Activated naive CD8-positive, alpha-beta T cell treated with anti-CD3 and anti-CD28 coated beads, Interleukin-2, amount 50 U/mL, for 24 hours (primary cell): Measurements from ENCODE around the gene GRM4.

Experiments
- ATAC-seq: fragments of 150-1000 bp; cut with Tn5 transposase; one replicate; pipeline ENCODE4 v1.10.0; 2021
- DNase-seq: peaks from one replicate; pipeline ENCODE4 v3.0.0; 2021
- H3K27ac Mint-ChIP-seq: one replicate; pipeline ENCODE4 v1.8.0; 2021; ENCODE audit warnings: mild to moderate bottlenecking, mixed read lengths
- H3K27me3 Mint-ChIP-seq: one replicate; pipeline ENCODE4 v1.8.0; 2021; ENCODE audit warnings: mixed read lengths
- H3K36me3 Mint-ChIP-seq: one replicate; pipeline ENCODE4 v1.8.0; 2021; ENCODE audit warnings: low read depth, mixed read lengths
- H3K4me1 Mint-ChIP-seq: one replicate; pipeline ENCODE4 v1.8.0; 2021; ENCODE audit warnings: mixed read lengths
- H3K4me3 Mint-ChIP-seq: one replicate; pipeline ENCODE4 v1.8.0; 2021; ENCODE audit warnings: mild to moderate bottlenecking, moderate library complexity, mixed read lengths
- H3K9me3 Mint-ChIP-seq: one replicate; pipeline ENCODE4 v1.8.0; 2021; ENCODE audit warnings: mixed read lengths

GRM4 gene

DNA sequence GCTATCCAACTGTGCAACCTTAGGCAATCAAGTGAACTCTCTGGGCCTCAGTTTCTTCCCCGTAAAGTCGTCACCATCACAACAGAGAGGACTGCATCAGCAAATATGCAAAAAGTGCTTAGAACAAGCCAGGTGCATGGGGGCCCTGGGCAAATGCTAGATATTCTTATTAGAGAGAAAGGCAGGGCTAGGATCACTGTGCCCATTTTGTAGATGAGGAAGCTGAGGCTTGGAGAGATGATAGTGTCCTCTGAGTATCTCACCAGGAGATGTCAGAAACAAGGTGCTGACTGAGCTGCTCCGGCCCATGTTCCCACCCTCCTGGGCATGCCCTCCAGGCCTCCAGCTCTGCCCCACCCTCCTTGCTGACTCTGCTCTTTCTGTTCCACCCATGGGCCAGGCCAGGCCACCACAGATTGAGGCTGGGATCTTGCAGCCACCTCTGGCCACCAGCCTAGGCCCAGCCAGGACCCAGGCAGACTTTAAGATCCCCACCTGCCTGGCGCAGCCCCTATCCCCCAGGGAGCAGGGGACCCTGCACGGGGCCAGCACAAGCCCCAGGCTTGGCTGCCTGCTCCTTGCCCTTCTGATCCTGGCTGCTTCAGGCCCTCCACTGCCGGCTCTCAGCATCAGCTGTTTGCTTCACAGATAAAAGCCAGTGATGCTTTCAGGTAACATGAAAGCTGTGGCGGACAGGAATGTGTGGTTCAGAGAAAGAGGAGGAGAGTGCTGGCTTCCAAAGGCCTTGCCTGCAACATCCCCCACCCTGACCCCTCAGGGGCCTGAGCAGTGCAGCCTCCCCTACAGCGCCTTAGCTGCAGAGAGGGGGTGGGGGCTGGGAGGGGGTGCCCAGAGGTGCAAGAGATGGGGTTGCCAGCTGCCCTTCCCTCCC is 47.6 kb downstream of the GRM4 start:
- Mint-ChIP-seq H3K4me1 (no peaks in the 10 kb centered on the region), H3K27ac (no peak overlapping the region)
- no peak for ATAC-seq

DNA sequence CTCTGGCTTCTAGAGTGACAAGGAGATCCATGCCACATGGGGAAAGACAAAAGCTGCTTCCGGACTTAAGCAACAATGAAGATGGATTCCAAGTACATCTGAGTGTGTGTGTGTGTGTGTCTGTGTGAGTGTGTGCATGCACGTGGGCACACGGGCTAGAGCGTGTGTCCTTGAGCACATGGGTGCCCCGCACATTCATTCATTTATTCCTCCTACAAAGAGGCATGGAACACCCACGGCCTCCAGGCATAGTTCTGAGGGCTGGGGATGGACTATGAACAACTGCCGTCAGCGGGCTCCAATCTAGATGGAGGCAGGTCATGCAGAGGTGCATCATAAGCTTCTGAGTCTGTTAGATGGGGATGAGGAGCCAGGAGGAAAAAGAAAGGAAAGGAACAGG is 49.1 kb downstream of the GRM4 start:
- Mint-ChIP-seq H3K4me1 (no peaks in the 10 kb centered on the region), H3K4me3 (no peak overlapping the region), H3K9me3 (no peaks in the 10 kb centered on the region), H3K27ac (no peak overlapping the region), H3K27me3 (peaks cover 20% of the 10 kb centered on the region), H3K36me3 (no peaks in the 10 kb centered on the region)
- ATAC-seq (no peak), DNase-seq (no peak)

More for the DNA sequence above, 47.6 kb downstream of the GRM4 start:
- no peak for DNase-seq
- Mint-ChIP-seq H3K27me3 (peaks cover 20% of the 10 kb centered on the region), H3K9me3 (no peaks in the 10 kb centered on the region), H3K36me3 (no peaks in the 10 kb centered on the region), H3K4me3 (no peak overlapping the region)

GRCh38 chr6:34096193-34096592 is 49.7 kb downstream of the GRM4 start:
- Mint-ChIP-seq H3K4me3 (no peak overlapping the region), H3K36me3 (no peaks in the 10 kb centered on the region), H3K4me1 (no peaks in the 10 kb centered on the region), H3K9me3 (no peaks in the 10 kb centered on the region), H3K27ac (no peak overlapping the region), H3K27me3 (peaks cover 20% of the 10 kb centered on the region)
- no peak for DNase-seq
- ATAC-seq: no peak

DNA sequence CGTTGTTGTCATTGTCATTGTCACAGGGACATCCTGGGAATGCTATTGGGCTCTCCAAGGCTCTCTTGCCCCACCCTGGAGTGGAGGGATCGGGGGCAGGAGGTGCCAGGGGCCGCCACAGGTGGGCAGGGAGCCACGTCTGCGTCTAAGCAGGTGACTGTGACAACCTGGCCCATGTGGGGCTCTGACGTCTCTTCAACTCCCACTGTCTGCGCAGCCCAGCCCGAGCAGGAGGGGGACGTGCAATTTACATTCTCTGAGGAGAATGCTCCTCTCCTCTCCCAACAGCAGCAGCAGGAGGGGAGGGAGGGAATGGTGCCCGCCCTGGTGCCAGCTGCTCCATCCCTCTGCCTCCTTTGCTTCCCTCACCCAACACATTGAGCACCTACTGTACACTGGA is 50.1 kb downstream of the GRM4 start:
- Mint-ChIP-seq H3K27ac (no peak overlapping the region), H3K9me3 (no peaks in the 10 kb centered on the region), H3K27me3 (peaks cover 20% of the 10 kb centered on the region), H3K4me1 (no peaks in the 10 kb centered on the region), H3K36me3 (no peaks in the 10 kb centered on the region), H3K4me3 (no peak overlapping the region)
- ATAC-seq (no peak), DNase-seq (no peak)

DNA sequence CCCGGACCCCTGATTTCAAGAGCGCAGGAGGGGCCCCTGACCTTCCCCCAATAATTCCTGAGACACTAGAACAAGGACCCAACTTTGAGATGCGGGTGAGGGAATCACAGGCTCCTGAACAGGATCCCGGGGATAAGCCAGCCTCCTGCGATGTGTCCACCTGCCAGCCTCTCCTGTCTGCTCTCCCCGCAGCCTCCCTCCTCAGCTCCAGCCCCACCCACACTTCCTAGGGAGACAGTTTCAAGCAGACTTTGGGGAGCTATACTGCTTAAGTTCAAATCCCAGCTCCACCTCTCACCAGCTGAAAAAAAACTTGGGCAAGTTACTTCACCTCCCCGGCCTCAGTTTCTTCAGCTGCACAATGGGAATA is 50.8 kb downstream of the GRM4 start:
- Mint-ChIP-seq H3K9me3 (no peaks in the 10 kb centered on the region), H3K27me3 (peaks cover 20% of the 10 kb centered on the region), H3K36me3 (no peaks in the 10 kb centered on the region), H3K4me1 (no peaks in the 10 kb centered on the region), H3K27ac (no peak overlapping the region), H3K4me3 (no peak overlapping the region)
- no peak for DNase-seq
- ATAC-seq: no peak

GRCh38 chr6:34094474-34095135 is 51.3 kb downstream of the GRM4 start:
- Mint-ChIP-seq H3K9me3 (no peaks in the 10 kb centered on the region), H3K27me3 (peaks cover 20% of the 10 kb centered on the region), H3K27ac (no peak overlapping the region), H3K36me3 (no peaks in the 10 kb centered on the region), H3K4me3 (no peak overlapping the region), H3K4me1 (no peaks in the 10 kb centered on the region)
- no peak for ATAC-seq
- DNase-seq: no peak

DNA sequence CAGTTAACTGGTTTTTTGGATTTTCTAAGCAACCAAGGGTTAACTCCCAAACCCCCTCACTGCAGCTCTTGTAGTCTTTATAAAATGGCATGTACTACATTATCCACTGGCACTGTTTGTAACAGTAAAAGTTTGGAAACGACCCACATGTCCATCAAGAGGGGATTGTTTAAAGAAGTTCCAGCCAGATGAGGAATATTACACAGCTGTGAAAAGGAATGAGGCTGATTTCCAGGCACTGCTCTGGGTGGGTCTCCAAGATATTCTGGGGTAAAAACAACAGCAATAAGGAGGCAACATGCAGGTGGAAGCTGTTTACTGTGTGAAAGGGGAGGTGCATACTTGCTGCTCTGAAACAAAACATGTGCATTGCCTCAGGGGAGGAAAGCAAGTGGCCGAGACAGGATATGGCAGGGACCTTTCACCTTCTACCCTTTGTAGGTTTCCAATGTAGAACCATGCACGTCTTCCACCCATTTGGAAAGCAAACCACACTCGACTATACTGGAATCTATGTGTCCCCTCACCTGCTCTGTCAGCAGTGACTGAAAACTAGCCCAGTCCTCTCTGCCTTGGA is 51.9 kb downstream of the GRM4 start:
- Mint-ChIP-seq H3K9me3 (no peaks in the 10 kb centered on the region), H3K36me3 (no peaks in the 10 kb centered on the region), H3K4me3 (no peak overlapping the region), H3K27ac (no peak overlapping the region), H3K4me1 (no peaks in the 10 kb centered on the region), H3K27me3 (peaks cover 20% of the 10 kb centered on the region)
- no peak for ATAC-seq
- no peak for DNase-seq

DNA sequence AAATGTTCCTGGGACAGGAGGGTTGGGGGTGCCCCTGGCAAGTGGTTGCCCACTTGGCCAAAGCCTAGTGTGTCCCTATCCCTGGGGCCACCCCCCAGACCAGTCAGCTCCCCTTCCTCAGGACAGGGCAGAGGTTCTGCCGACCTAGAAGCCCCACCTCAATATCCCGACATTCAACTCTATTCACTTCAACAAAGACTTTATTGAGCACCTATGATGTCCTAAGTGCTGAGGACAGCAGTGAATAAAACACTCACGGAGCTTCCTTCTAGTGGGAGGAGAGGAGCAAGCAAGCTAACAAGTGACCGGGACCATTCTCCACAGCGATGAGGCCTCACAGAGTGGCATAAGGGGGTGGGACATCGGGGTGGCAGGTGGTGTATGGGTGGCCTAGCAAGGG is 52.7 kb downstream of the GRM4 start:
- H3K27ac Mint-ChIP-seq: no peak overlapping the region
- H3K27me3 Mint-ChIP-seq: peaks cover 20% of the 10 kb centered on the region
- H3K36me3 Mint-ChIP-seq: no peaks in the 10 kb centered on the region
- H3K4me1 Mint-ChIP-seq: no peaks in the 10 kb centered on the region
- ATAC-seq (no peak), DNase-seq (no peak)
- H3K4me3 Mint-ChIP-seq: no peak overlapping the region
- no peaks in the 10 kb centered on the region for H3K9me3 Mint-ChIP-seq

DNA sequence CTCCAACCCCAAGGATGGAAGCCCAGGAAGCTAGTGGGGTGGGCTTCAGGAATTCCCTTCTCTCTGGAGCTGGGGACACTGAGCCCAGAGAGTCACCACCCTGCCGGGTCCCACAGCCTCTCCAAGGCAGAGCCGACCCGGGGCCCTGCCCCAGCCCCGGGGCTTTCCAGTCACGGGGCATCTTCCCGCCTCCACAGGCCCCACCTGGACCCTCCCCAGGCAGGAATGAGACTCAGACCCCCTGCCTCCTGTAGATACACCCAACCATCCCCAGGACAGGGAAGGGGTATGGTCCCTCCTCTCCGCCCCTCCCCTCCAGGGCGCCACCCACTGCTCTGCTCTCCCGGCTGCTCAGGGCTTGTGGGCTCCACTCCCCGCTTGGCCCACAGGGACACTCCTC is 53.3 kb downstream of the GRM4 start:
- ATAC-seq (no peak), DNase-seq (no peak)
- no peak overlapping the region for H3K27ac Mint-ChIP-seq
- peaks cover 20% of the 10 kb centered on the region for H3K27me3 Mint-ChIP-seq
- no peaks in the 10 kb centered on the region for H3K36me3 Mint-ChIP-seq
- no peaks in the 10 kb centered on the region for H3K4me1 Mint-ChIP-seq
- no peaks in the 10 kb centered on the region for H3K9me3 Mint-ChIP-seq
- no peak overlapping the region for H3K4me3 Mint-ChIP-seq

DNA sequence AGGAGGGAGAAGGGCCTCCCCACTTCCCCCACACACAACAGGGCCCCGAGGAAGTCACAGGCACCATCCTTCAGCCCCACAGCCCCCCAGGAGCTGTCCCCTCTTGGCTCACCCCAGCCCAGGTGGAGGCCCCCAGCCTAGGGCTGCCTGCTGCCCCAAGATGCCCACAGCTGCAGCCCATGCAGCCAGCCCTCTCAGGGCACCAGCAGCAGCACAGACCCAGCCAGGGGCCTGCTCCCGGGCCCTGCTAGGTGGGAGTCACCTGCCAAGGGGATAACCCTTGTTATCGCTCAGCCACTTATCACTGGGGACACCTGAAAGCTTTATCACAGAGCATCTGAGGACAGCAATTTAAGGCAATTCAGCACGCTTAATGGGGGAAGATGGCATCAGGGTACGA is 55.0 kb downstream of the GRM4 start:
- H3K27ac Mint-ChIP-seq: no peak overlapping the region
- DNase-seq (no peak), ATAC-seq (no peak)
- H3K27me3 Mint-ChIP-seq: peaks cover 10% of the 10 kb centered on the region
- no peaks in the 10 kb centered on the region for H3K4me1 Mint-ChIP-seq
- no peaks in the 10 kb centered on the region for H3K9me3 Mint-ChIP-seq
- no peak overlapping the region for H3K4me3 Mint-ChIP-seq
- H3K36me3 Mint-ChIP-seq: no peaks in the 10 kb centered on the region

- H3K36me3 Mint-ChIP-seq: no peaks in the 10 kb centered on the region
- ATAC-seq: no peak
- peaks cover 9% of the 10 kb centered on the region for H3K27me3 Mint-ChIP-seq
- no peak overlapping the region for H3K4me3 Mint-ChIP-seq
- no peak overlapping the region for H3K27ac Mint-ChIP-seq
- no peaks in the 10 kb centered on the region for H3K4me1 Mint-ChIP-seq
- H3K9me3 Mint-ChIP-seq: no peaks in the 10 kb centered on the region
- no peak for DNase-seq
Observed at GRCh38 chr6:34090529-34090928, 55.4 kb downstream of the GRM4 start.

DNA sequence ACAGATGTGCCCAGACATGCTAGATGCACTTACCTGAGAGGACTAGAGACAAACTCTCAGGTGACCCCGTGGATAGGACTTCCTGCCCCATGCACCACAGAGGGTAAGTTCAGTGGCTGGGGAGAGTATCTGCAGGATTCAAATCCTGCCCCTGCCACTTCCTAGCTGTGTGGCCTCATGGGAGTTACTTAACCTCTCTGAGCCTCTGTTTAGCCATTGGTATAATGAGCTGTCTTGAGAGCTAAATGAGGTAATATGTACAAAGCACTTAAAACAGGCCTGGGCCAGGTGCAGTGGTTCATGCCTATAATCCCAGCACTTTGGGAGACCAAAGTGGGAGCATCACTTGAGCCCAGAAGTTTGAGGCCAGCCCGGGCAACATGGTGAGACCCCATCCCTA is 59.3 kb downstream of the GRM4 start:
- ATAC-seq (no peak), DNase-seq (no peak)
- Mint-ChIP-seq H3K36me3 (no peaks in the 10 kb centered on the region), H3K27ac (no peak overlapping the region), H3K4me1 (no peaks in the 10 kb centered on the region), H3K9me3 (no peaks in the 10 kb centered on the region), H3K27me3 (no peaks in the 10 kb centered on the region), H3K4me3 (no peak overlapping the region)

- Mint-ChIP-seq H3K27ac (no peak overlapping the region), H3K4me1 (no peaks in the 10 kb centered on the region), H3K4me3 (no peak overlapping the region), H3K36me3 (no peaks in the 10 kb centered on the region), H3K9me3 (no peaks in the 10 kb centered on the region), H3K27me3 (no peaks in the 10 kb centered on the region)
- ATAC-seq: no peak
- DNase-seq: no peak
Observed at GRCh38 chr6:34085453-34086170, 60.3 kb downstream of the GRM4 start.

DNA sequence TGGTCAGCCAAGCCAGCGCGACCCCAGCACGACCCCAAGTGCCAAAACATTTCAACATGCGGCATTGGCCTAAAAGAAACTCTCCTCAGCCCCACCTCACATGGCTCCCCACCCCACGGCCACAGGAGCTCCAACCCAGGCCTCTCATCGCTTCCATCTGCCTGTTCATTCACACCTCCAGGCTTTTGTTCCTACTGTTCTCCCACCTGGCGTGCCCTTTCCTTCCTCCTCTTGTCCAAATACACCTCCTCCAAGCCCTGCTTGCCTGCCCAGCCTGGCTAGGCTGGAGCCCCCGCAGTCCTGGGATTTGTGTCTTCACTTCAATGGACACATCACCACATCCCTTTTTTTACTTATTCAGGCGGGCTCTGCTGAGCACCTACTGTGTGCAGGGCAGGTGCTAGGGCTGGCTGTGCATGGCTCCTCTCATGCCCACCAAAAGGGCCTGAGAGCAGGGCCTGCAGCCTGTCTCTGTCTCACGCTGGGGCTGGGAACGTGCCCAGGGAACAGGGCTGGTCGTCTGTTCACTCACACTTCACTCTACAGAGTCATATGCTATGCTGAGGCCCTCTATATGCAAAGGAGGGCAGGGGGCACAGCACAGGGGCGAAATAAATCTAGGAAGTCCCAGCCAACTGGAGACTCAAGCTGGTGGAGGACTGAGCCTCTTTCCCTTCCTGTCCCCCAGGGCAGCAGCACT is 61.1 kb downstream of the GRM4 start:
- H3K4me1 Mint-ChIP-seq: no peaks in the 10 kb centered on the region
- no peak overlapping the region for H3K27ac Mint-ChIP-seq
- ATAC-seq (no peak), DNase-seq (no peak)
- no peak overlapping the region for H3K4me3 Mint-ChIP-seq
- no peaks in the 10 kb centered on the region for H3K36me3 Mint-ChIP-seq
- no peaks in the 10 kb centered on the region for H3K9me3 Mint-ChIP-seq
- H3K27me3 Mint-ChIP-seq: no peaks in the 10 kb centered on the region
